ENCODE data around the gene TTLL10.

TTLL10 gene

DNA sequence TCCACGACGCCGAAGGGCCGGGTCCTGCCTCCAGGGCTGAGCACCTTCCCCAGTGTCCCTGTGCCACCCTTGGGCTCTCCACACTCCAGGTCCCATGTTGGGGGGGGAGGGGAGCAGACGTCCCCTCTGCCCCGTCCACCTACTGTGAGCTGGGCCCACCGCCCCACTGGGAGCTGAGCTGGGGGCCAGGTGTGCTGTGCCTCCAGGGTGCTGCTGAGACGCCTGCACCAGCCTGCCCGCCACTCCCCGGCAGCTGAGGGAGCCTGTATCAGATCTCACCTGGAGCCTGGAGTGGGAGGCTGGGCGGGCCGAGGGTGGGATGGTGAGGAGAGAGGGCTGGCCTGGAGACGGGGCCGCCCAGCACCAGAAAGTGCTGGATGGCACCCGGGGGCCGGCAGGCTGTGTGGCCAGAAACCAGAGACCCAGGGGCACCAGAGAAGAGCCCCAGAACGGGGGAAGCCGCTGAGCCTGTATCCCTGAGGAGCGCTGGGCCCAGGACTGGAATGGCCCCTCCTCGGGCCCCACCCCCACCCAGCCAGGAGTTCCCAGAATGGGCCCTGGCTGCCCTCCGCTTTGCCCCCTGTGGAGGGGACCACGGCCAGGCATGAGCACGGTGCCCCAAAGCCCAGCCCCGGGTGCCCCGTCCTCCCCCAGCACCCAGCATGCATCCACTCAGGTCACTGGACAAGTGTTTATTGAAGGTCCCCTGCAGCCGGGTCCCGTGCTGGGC lies 29.3 kb downstream of the TTLL10 start:
- no peaks in the 10 kb centered on the region for H3K9me3 ChIP-seq
- H3K27me3 ChIP-seq (ENCODE audit: low read depth), result no peaks in the 10 kb centered on the region
- no peaks in the 10 kb centered on the region for H3K36me3 ChIP-seq (replicated peaks)
- H3K4me1 ChIP-seq, result no peaks in the 10 kb centered on the region
- no peak for DNase-seq (ENCODE audit: low spot score in 2 of 2)
- no peak overlapping the region for H3K4me3 ChIP-seq
- in situ Hi-C loops (cut with MboI; ENCODE audit: low sequenced_read_pairs), result no loop called here

GRCh38 chr1:1203561-1204424 lies 30.1 kb downstream of the TTLL10 start:
- H3K4me1 ChIP-seq, result no peaks in the 10 kb centered on the region
- in situ Hi-C loops (cut with MboI; ENCODE audit: low sequenced_read_pairs), result no loop called here
- no peak overlapping the region for H3K4me3 ChIP-seq
- H3K27me3 ChIP-seq (ENCODE audit: low read depth), result no peaks in the 10 kb centered on the region
- no peaks in the 10 kb centered on the region for H3K36me3 ChIP-seq (replicated peaks)
- no peaks in the 10 kb centered on the region for H3K9me3 ChIP-seq
- no peak for DNase-seq (ENCODE audit: low spot score in 2 of 2)

DNA sequence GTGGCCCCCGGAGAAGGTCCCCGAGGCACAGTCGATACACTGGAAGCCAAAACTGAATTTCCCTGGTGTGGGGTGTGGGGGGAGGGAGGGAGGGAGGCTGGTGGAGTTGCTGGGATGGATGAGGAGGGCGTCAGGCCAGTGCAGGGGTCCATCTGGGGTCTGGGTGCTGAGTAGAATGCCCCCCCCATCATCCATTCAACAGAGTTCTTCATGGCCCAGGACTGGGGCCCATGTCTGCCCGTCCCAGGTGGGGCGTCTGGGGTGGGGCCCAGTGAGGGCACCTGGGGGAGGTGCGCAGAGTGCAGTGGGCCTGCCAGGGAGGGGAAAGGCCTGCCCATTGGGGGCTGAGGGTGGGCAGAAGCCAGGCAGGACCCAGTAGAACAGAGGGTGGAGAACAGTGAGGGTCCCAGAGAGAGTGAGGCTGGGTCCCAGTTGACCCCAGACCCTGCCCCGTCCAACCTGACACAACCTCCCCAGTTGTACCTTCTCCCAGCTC lies 30.8 kb downstream of the TTLL10 start:
- DNase-seq (ENCODE audit: low spot score in 2 of 2), result no peak
- Histone ChIP-seq H3K27me3 (ENCODE audit: low read depth) (no peaks in the 10 kb centered on the region), H3K36me3 (replicated peaks) (no peaks in the 10 kb centered on the region), H3K4me3 (no peak overlapping the region), H3K4me1 (no peaks in the 10 kb centered on the region), H3K9me3 (no peaks in the 10 kb centered on the region)
- in situ Hi-C loops (cut with MboI; ENCODE audit: low sequenced_read_pairs), result no loop called here

DNA sequence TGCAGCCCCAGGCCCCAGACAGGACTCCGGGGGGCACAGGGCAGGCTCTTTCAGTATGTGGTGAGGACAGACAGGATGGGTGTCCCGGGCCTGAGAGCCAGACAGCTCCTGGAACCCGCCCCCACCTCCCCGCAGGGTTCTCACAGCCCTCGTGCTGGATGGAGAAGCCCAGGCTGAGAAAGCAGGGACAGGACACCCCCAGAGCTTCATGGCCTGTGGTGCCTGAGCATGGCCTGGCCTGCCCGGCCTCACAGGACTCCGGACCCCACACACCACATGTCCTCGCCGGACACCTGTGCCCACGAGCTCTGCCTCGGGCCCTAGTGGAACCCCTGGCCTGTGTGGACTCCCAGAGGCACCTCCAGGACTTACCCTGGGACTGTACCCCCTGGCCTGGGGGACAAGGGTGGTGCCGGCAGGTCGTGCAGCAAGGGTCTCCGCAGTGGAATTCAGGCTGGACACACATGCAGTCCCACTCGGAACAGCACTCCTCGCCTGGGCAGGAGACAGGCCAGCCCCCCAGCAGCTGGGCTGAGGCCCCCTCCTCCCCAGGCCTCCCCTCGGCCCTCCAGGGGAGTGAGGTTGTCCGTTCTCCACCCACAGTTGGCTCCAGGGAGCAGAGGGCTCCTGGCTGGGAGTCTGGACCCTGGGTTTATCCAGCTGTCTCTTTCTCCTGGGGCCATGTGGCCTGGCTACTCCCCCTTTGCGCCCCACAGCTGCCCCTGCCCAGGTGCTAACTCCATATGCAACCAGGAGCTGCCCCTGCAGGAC lies 31.5 kb downstream of the TTLL10 start:
- in situ Hi-C loops (cut with MboI; ENCODE audit: low sequenced_read_pairs), result no loop called here
- no peaks in the 10 kb centered on the region for H3K9me3 ChIP-seq
- no peak overlapping the region for H3K4me3 ChIP-seq
- H3K4me1 ChIP-seq, result no peaks in the 10 kb centered on the region
- H3K27me3 ChIP-seq (ENCODE audit: low read depth), result no peaks in the 10 kb centered on the region
- no peaks in the 10 kb centered on the region for H3K36me3 ChIP-seq (replicated peaks)
- DNase-seq (ENCODE audit: low spot score in 2 of 2), result no peak

GRCh38 chr1:1205769-1206375 lies 32.2 kb downstream of the TTLL10 start:
- in situ Hi-C loops (cut with MboI; ENCODE audit: low sequenced_read_pairs), result no loop called here
- no peaks in the 10 kb centered on the region for H3K27me3 ChIP-seq (ENCODE audit: low read depth)
- no peaks in the 10 kb centered on the region for H3K9me3 ChIP-seq
- DNase-seq (ENCODE audit: low spot score in 2 of 2), result no peak
- no peaks in the 10 kb centered on the region for H3K36me3 ChIP-seq (replicated peaks)
- H3K4me1 ChIP-seq, result no peaks in the 10 kb centered on the region
- H3K4me3 ChIP-seq, result no peak overlapping the region

DNA sequence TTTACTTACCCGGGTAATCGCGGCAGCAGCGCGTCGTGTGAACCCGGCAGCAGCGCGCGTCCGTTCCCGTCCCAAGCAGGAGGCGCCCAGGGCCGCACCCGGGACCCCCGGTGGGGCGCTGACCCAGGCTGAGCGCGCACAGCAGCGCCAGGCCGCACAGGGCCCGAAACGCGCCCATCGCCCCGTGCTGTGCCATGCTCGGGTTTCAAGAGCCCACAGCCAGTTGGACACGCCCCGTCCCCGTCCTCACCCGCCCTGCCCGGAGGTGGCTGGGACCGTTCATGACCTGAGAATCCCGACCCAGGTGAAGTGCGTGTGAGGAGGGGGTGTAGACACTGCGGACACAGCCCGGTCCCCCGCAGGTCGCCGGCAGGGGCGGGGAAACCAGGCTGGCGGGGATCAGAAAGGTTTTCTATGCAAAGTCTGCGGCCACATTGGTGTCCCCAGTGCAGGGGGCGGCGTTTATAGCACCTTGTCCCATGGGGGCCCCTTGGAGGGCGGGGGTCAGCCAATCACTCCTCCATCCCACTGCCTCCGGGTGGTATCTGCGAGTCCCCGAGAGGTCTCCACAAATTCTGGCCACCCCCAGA lies 32.8 kb downstream of the TTLL10 start, which contains the start of gene TNFRSF18:
TSS of gene TNFRSF18 (minus strand) at position 217 of the 590 bp plus-strand sequence. CDS start at position 196, 21 bp downstream.
- Histone ChIP-seq H3K36me3 (replicated peaks) (no peaks in the 10 kb centered on the region), H3K4me3 (no peak within 1 kb of the TSS), H3K9me3 (no peaks in the 10 kb centered on the region), H3K4me1 (no peaks in the 10 kb centered on the region), H3K27me3 (ENCODE audit: low read depth) (no peaks in the 10 kb centered on the region)
- in situ Hi-C loops (cut with MboI; ENCODE audit: low sequenced_read_pairs), result no loop called here
- DNase-seq (ENCODE audit: low spot score in 2 of 2), result no peak

DNA sequence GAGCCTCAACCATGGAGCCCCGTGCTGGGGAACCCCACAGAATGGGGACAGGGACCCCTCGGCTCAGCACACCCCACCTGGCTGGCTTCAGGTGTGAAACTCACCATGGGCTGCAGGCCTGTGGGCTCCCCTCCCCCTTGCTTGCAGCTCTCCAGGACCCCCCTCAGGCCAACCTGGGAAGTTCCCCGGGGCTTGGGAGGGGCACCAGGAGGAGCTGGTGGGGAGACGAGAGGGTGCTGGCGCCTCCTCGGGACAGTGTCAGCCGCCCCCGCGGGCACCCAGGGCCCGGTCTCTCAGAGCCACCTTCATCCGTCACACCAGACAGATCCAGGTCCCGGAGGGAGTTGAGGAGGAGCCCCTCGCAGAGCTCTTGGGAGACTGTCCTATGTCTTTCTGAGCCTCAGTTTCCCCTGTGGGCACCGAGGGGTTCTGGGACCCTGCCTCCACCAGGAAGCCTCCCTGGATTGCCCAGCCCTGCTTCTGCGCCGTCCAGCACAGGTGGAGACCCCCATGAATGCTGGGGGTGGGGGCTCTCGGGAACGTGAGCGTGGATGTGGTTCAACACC lies 33.4 kb downstream of the TTLL10 start:
- Histone ChIP-seq H3K36me3 (replicated peaks) (no peaks in the 10 kb centered on the region), H3K9me3 (no peaks in the 10 kb centered on the region), H3K4me1 (no peaks in the 10 kb centered on the region), H3K27me3 (ENCODE audit: low read depth) (no peaks in the 10 kb centered on the region), H3K4me3 (no peak overlapping the region)
- DNase-seq (ENCODE audit: low spot score in 2 of 2), result no peak
- in situ Hi-C loops (cut with MboI; ENCODE audit: low sequenced_read_pairs), result no loop called here

DNA sequence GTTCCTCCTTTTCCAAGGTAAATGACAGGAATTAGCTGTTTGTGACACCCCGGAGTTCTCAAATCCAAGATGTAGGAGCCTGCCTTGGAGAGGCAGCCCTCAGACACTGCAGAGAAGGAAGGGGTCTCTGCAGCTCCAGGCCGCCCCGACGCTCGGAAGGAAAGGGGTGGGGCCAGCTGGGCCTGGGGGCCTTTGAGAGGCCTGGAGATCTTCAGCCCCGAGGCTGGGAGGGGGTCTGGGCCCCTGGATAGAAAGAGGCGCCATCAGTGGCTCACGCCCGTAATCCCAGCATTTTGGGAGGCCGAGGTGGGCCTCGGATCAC lies 33.9 kb downstream of the TTLL10 start:
- Histone ChIP-seq H3K4me1 (no peaks in the 10 kb centered on the region), H3K36me3 (replicated peaks) (no peaks in the 10 kb centered on the region), H3K27me3 (ENCODE audit: low read depth) (no peaks in the 10 kb centered on the region), H3K9me3 (no peaks in the 10 kb centered on the region), H3K4me3 (no peak overlapping the region)
- in situ Hi-C loops (cut with MboI; ENCODE audit: low sequenced_read_pairs), result no loop called here
- no peak for DNase-seq (ENCODE audit: low spot score in 2 of 2)

DNA sequence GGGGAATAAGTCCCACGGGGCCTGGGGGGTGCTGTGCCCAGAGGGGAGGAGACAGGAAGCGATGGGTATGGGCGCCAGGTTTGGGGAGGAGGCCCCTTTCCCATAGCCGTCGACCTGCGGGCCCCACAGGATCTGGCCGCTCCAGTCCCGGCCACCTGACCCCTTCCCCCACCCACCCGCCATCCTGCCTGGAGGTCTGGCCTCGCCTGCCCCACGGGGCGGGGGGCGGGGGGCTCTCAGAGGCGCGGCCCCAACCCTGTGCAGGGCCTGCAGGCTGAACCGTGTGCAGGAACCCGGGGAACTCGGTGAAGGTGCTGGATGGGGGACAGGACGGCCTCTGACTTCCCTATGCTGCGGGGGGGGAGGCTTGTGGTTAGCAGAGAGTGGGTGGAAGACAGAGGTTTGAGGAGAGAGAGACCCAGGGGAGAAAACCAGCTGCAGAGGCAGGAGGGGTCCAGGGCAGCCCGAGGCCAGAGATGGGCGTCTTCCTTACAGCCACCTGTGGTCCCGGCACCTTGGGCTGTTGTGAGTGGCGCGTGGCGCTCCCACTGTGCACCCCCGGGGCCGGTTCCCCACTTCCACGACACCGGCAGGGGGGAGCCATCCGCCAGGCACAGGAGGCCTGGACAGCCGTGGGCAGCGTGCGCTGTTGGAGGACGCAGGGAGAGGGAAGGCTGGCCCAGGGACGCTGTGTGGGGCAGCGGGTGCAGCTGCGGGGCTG lies 35.2 kb downstream of the TTLL10 start:
- in situ Hi-C loops (cut with MboI; ENCODE audit: low sequenced_read_pairs), result no loop called here
- Histone ChIP-seq H3K9me3 (no peaks in the 10 kb centered on the region), H3K27me3 (ENCODE audit: low read depth) (no peaks in the 10 kb centered on the region), H3K4me3 (no peak overlapping the region), H3K4me1 (no peaks in the 10 kb centered on the region), H3K36me3 (replicated peaks) (no peaks in the 10 kb centered on the region)
- DNase-seq (ENCODE audit: low spot score in 2 of 2), result no peak

DNA sequence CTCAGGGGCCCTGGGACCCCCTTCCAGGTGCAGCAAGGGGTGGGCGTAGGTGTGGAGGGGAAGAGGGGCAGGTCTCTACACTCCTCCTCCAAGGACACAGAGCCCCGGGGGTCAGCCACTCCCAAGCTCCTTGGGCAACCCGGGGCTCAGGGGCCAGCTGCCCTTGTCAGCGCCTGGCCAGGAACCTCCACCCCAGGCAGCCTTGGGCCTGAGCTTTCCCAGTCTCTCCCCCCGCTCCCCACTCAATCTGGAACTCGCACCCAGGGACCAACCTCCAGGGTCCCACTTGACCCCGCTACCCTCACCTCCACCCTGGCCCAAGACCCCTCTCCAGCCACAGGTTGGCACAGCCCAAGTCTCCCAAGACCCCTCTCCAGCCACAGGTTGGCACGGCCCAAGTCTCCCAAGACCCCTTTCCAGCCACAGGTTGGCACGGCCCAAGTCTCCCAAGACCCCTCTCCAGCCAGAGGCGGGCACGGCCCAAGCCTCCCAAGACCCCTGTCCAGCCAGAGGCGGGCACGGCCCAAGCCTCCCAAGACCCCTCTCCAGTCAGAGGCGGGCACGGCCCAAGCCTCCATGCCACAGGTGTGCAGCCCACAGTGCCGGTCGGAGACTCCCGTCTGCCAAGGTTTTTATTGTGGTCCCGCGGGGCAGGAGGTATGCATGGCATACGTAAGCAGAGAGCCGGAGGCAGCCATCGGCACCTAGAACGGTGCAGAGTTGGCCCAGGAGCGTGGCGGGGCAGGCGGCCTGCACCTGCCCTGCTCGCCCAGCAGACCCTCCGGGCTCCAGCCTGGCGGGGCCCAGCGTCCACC lies 37.3 kb downstream of the TTLL10 start:
- Histone ChIP-seq H3K9me3 (no peaks in the 10 kb centered on the region), H3K4me3 (no peak overlapping the region), H3K27me3 (ENCODE audit: low read depth) (no peaks in the 10 kb centered on the region), H3K4me1 (no peaks in the 10 kb centered on the region), H3K36me3 (replicated peaks) (no peaks in the 10 kb centered on the region)
- in situ Hi-C loops (cut with MboI; ENCODE audit: low sequenced_read_pairs), result no loop called here
- no peak for DNase-seq (ENCODE audit: low spot score in 2 of 2)

DNA sequence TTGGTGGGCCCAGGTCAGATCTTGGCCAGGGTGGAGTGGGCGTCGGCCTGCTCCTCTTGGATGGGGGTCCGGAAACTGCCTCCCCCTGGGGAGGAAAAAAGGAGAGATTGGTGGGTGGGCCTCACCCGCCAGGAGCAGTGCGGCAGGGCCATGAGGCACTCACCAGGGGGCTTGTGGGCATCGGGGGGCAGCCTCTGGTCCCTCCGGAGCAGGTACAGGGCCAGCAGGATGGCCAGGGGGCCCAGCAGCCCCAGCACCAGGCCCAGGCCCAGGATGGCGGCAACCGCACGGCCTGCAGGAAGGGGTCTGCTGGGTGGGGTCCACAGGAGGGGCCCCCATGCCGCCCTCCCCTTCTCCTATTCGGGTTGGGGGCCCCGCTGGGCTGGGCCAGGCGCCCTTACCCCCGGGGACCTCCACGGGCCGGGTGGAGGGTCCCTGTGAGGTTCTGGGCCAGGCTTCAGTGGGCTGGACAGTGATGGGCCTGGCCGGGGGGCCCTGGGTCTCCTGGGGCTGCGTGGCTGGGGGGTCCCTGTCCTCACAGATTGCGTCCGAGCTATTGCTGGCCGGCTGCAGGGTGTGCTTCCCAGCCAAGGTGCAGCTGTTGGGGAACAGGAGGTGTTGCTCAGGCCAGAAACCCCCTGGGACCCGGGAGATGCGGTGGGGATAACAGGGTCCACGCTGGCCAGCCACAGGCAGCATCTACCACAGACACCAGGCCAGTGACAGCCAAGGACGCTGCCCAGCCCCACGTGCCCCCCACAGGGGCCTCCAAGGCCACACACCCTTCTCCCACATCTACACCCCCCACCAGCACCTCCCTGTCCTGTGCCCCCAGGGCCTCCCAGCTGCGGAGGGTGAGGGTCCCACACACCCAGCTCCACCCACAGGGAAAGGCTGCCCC lies 38.1 kb downstream of the TTLL10 start:
- in situ Hi-C loops (cut with MboI; ENCODE audit: low sequenced_read_pairs), result no loop called here
- no peaks in the 10 kb centered on the region for H3K27me3 ChIP-seq (ENCODE audit: low read depth)
- H3K36me3 ChIP-seq (replicated peaks), result no peaks in the 10 kb centered on the region; the same call in 1 of the 2 replicates
- no peaks in the 10 kb centered on the region for H3K9me3 ChIP-seq
- H3K4me3 ChIP-seq, result no peak overlapping the region
- H3K4me1 ChIP-seq, result no peaks in the 10 kb centered on the region
- no peak for DNase-seq (ENCODE audit: low spot score in 2 of 2)

Data from HAP-1 (cell line).